ENCODE results near the gene ASCC3.

ASCC3 gene

DNA sequence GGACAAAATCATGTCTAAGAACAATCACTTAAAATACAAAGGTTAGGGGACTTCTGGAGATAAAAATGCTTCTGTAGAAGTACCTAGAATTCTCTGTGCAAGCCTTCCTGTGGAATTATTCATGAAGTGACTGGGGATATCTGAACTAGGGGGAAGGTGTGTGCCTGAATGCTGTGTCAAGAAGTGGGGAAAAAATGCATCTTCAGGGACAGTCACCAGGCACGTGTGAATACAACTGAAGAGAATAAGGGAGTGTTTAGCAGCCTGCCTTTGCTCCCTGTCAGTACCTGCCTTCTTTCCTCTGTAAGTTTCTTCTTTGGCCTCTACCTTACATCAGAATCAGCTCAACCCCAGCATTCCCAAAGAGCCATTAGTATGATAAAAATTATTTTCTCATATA, 201.0 kb downstream of the ASCC3 start:
- no peak for TF ChIP-seq TEAD4 (IDR thresholded peaks at IDR 0.05)
- no peak for TF ChIP-seq FOXM1 (IDR thresholded peaks at IDR 0.05; ENCODE audit: borderline replicate concordance, low read depth)
- no peak for TF ChIP-seq EP300 (IDR thresholded peaks at IDR 0.05; ENCODE audit: borderline replicate concordance)
- TF ChIP-seq NFIC (IDR thresholded peaks at IDR 0.05): no peak
- TF ChIP-seq ZBTB7A (IDR thresholded peaks at IDR 0.05; ENCODE audit: low read depth): no peak

DNA sequence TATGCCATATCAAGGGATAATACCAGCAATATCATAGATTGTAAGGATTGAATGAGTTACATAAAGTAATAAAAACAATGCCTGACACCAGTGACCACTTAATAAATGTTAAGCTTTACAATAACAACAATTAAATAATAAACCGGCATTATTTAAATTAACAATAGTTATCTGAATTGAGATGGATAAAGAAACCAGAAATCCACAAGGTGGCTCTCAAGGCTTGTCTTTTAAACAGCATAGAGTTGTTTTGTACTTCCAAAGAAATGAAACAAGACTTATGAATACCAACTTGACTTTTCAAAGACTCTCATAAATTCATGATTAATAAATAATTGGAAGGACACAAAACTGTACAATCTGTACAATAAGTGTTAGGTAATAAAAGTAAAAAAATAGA, 203.1 kb downstream of the ASCC3 start:
- TF ChIP-seq TEAD4 (IDR thresholded peaks at IDR 0.05) (no peak), NFIC (IDR thresholded peaks at IDR 0.05) (no peak), CEBPB (IDR thresholded peaks at IDR 0.05) (no peak), ZBTB7A (IDR thresholded peaks at IDR 0.05; ENCODE audit: low read depth) (no peak), TAF1 (IDR thresholded peaks at IDR 0.05; ENCODE audit: low read depth) (no peak), CREB1 (IDR thresholded peaks at IDR 0.05; ENCODE audit: low read depth) (no peak), EGR1 (IDR thresholded peaks at IDR 0.05) (no peak), EP300 (IDR thresholded peaks at IDR 0.05; ENCODE audit: borderline replicate concordance) (no peak), RAD21 (IDR thresholded peaks at IDR 0.05; ENCODE audit: low read depth) (no peak), FOXM1 (IDR thresholded peaks at IDR 0.05; ENCODE audit: borderline replicate concordance, low read depth) (no peak), YY1 (IDR thresholded peaks at IDR 0.05; ENCODE audit: low read depth) (no peak), TCF12 (IDR thresholded peaks at IDR 0.05; ENCODE audit: low read depth) (no peak)
- TF ChIP-seq, protein P1, sequence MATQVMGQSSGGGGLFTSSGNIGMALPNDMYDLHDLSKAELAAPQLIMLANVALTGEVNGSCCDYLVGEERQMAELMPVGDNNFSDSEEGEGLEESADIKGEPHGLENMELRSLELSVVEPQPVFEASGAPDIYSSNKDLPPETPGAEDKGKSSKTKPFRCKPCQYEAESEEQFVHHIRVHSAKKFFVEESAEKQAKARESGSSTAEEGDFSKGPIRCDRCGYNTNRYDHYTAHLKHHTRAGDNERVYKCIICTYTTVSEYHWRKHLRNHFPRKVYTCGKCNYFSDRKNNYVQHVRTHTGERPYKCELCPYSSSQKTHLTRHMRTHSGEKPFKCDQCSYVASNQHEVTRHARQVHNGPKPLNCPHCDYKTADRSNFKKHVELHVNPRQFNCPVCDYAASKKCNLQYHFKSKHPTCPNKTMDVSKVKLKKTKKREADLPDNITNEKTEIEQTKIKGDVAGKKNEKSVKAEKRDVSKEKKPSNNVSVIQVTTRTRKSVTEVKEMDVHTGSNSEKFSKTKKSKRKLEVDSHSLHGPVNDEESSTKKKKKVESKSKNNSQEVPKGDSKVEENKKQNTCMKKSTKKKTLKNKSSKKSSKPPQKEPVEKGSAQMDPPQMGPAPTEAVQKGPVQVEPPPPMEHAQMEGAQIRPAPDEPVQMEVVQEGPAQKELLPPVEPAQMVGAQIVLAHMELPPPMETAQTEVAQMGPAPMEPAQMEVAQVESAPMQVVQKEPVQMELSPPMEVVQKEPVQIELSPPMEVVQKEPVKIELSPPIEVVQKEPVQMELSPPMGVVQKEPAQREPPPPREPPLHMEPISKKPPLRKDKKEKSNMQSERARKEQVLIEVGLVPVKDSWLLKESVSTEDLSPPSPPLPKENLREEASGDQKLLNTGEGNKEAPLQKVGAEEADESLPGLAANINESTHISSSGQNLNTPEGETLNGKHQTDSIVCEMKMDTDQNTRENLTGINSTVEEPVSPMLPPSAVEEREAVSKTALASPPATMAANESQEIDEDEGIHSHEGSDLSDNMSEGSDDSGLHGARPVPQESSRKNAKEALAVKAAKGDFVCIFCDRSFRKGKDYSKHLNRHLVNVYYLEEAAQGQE (IDR thresholded peaks at IDR 0.05; ENCODE audit: low read depth): no peak
- TF ChIP-seq, protein P2, sequence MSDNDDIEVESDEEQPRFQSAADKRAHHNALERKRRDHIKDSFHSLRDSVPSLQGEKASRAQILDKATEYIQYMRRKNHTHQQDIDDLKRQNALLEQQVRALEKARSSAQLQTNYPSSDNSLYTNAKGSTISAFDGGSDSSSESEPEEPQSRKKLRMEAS (IDR thresholded peaks at IDR 0.05): no peak
- TF ChIP-seq, protein P3, sequence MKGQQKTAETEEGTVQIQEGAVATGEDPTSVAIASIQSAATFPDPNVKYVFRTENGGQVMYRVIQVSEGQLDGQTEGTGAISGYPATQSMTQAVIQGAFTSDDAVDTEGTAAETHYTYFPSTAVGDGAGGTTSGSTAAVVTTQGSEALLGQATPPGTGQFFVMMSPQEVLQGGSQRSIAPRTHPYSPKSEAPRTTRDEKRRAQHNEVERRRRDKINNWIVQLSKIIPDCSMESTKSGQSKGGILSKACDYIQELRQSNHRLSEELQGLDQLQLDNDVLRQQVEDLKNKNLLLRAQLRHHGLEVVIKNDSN (IDR thresholded peaks at IDR 0.05): no peak

DNA sequence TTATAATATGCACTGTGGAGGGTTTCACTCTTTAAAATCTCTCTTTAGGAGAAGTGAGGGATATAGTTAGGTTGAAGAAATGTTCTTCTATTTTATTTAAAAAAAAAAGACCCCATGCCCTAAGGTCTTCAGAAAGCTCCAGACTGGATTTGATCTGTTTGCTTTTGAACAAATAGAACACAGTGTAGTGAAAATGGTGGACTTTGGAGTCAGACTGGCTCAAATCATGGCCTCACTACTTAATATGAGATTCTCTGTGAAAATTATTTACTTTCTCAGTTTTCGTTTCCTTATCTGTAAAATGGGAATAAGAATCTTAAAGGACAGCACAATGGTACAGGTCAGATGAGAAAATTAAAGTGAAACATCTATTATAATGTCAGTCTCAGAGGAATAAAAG, 203.9 kb downstream of the ASCC3 start:
- TF ChIP-seq TEAD4 (IDR thresholded peaks at IDR 0.05) (no peak), EP300 (IDR thresholded peaks at IDR 0.05; ENCODE audit: borderline replicate concordance) (no peak), NFIC (IDR thresholded peaks at IDR 0.05) (no peak), TAF1 (IDR thresholded peaks at IDR 0.05; ENCODE audit: low read depth) (no peak), TCF12 (IDR thresholded peaks at IDR 0.05; ENCODE audit: low read depth) (no peak), YY1 (IDR thresholded peaks at IDR 0.05; ENCODE audit: low read depth) (no peak), ZBTB7A (IDR thresholded peaks at IDR 0.05; ENCODE audit: low read depth) (no peak)
- TF ChIP-seq, protein P3 (IDR thresholded peaks at IDR 0.05): no peak

DNA sequence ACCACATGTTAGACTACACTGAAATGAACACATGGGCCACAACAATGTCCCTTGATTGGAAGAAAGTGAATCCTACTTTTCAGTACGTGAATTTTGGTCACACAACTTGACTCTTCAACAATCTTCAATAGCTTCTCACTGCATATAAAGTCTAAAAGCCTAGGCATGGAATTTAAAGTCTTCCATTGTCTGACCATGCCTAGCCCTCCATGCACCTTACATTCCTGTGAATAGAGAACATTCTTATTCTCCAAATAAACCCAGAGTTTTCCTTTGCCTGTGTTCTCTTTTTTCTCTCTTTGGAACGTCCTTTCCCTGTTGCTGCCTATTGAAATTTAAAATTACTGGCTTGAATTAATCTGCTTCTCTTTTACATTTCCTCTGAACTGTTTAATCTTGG, 207.5 kb downstream of the ASCC3 start:
- TF ChIP-seq CREB1 (IDR thresholded peaks at IDR 0.05; ENCODE audit: low read depth) (no peak), EP300 (IDR thresholded peaks at IDR 0.05; ENCODE audit: borderline replicate concordance) (no peak), FOXM1 (IDR thresholded peaks at IDR 0.05; ENCODE audit: borderline replicate concordance, low read depth) (no peak), EGR1 (IDR thresholded peaks at IDR 0.05) (no peak), YY1 (IDR thresholded peaks at IDR 0.05; ENCODE audit: low read depth) (no peak), TAF1 (IDR thresholded peaks at IDR 0.05; ENCODE audit: low read depth) (no peak), TEAD4 (IDR thresholded peaks at IDR 0.05) (no peak)
- TF ChIP-seq, protein P3 (IDR thresholded peaks at IDR 0.05): no peak

DNA sequence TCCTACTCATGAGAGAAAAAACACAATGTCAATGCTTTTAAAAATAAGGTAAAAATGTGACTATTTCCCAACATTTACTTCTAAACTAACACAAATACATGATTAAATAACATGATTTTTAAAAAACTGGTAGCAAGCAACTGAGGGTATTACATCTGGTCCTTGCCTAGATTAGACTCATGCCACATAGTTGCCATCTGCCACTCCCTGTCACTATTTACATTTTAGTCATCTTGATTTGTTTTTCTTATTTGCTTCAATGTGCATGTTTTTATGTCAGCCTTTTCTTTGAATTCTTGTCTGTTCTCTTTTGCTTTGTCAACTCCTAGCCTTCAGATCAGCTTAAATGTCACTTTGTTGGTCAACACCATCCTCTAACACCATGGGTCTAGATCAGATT, 209.4 kb downstream of the ASCC3 start:
- no peak for TF ChIP-seq RAD21 (IDR thresholded peaks at IDR 0.05; ENCODE audit: low read depth)
- TF ChIP-seq CREB1 (IDR thresholded peaks at IDR 0.05; ENCODE audit: low read depth): no peak
- TF ChIP-seq, protein P2 (IDR thresholded peaks at IDR 0.05): no peak
- no peak for TF ChIP-seq EP300 (IDR thresholded peaks at IDR 0.05; ENCODE audit: borderline replicate concordance)
- no peak for TF ChIP-seq TCF12 (IDR thresholded peaks at IDR 0.05; ENCODE audit: low read depth)
- no peak for TF ChIP-seq ZBTB7A (IDR thresholded peaks at IDR 0.05; ENCODE audit: low read depth)
- TF ChIP-seq, protein P3 (IDR thresholded peaks at IDR 0.05): no peak
- no peak for TF ChIP-seq NFIC (IDR thresholded peaks at IDR 0.05)
- no peak for TF ChIP-seq FOXM1 (IDR thresholded peaks at IDR 0.05; ENCODE audit: borderline replicate concordance, low read depth)
- TF ChIP-seq EGR1 (IDR thresholded peaks at IDR 0.05): no peak
- TF ChIP-seq TAF1 (IDR thresholded peaks at IDR 0.05; ENCODE audit: low read depth): no peak
- no peak for TF ChIP-seq CEBPB (IDR thresholded peaks at IDR 0.05)
- TF ChIP-seq YY1 (IDR thresholded peaks at IDR 0.05; ENCODE audit: low read depth): no peak
- no peak for TF ChIP-seq TEAD4 (IDR thresholded peaks at IDR 0.05)
- TF ChIP-seq, protein P1 (IDR thresholded peaks at IDR 0.05; ENCODE audit: low read depth): no peak
